WTC11 (cell line): ENCODE measurements around the gene LGALS1. TPM values are rescaled to one million over a fixed set of nuclear protein-coding genes. Genes with fewer than 3 reads are reported as not detected.

Experiments
- ATAC-seq: fragments of 200-7000 bp; cut with Tn5 transposase; 2 replicates; pipeline ENCODE4 v1.10.0; 2021; ENCODE audit warnings: mild to moderate bottlenecking, moderate library complexity
- CTCF ChIA-PET: fragments of 300-600 bp; sonication (Branson Sonifier 250); formaldehyde crosslinking; loops from one replicate; lab custom pipeline; 2021; ENCODE audit warnings: antibody characterized with exemption; lab: Charles Lee
- POLR2A ChIA-PET: fragments of 350-600 bp; sonication (Branson Sonifier 250); formaldehyde crosslinking; loops from one replicate; lab custom pipeline; 2021; ENCODE audit warnings: antibody characterized with exemption; lab: Charles Lee
- DNase-seq: peaks from one replicate; pipeline ENCODE4 v3.0.0; 2021; ENCODE audit warnings: low spot score
- H3K27ac Mint-ChIP-seq: 2 replicates; pipeline ENCODE4 v1.8.0; 2021; ENCODE audit warnings: mixed read lengths
- H3K27me3 Mint-ChIP-seq: 2 replicates; pipeline ENCODE4 v1.8.0; 2021; ENCODE audit warnings: low read depth, mild to moderate bottlenecking, moderate library complexity, mixed read lengths
- H3K36me3 Mint-ChIP-seq: 2 replicates; pipeline ENCODE4 v1.8.0; 2021; ENCODE audit warnings: mixed read lengths
- H3K4me1 Mint-ChIP-seq: 2 replicates; pipeline ENCODE4 v1.8.0; 2022; ENCODE audit warnings: mixed read lengths
- H3K4me3 Mint-ChIP-seq: 2 replicates; pipeline ENCODE4 v1.8.0; 2021; ENCODE audit warnings: mild to moderate bottlenecking, moderate library complexity, mixed read lengths
- H3K9me3 Mint-ChIP-seq: 2 replicates; pipeline ENCODE4 v1.8.0; 2021; ENCODE audit warnings: mixed read lengths
- CBFB ChIP-seq: sonication (generic); formaldehyde crosslinking; IDR thresholded peaks from 2 replicates; pipeline ENCODE4 v1.8.1; 2022; ENCODE audit warnings: mild to moderate bottlenecking, low read depth, missing genetic modification reagents
- CREB1 ChIP-seq: sonication (generic); formaldehyde crosslinking; IDR thresholded peaks from 2 replicates; pipeline ENCODE4 v1.8.0; 2023; ENCODE audit warnings: mild to moderate bottlenecking, missing genetic modification reagents
- ETV6 ChIP-seq: sonication (generic); formaldehyde crosslinking; IDR thresholded peaks from 2 replicates; pipeline ENCODE4 v1.8.1; 2022; ENCODE audit warnings: mild to moderate bottlenecking, missing genetic modification reagents
- FOXJ3 ChIP-seq: sonication (generic); formaldehyde crosslinking; IDR thresholded peaks from 2 replicates; pipeline ENCODE4 v1.9.0; 2021; ENCODE audit warnings: missing genetic modification reagents, mild to moderate bottlenecking, borderline replicate concordance
- FOXP1 ChIP-seq: sonication (generic); formaldehyde crosslinking; IDR thresholded peaks from 2 replicates; pipeline ENCODE4 v1.8.0; 2022; ENCODE audit warnings: missing genetic modification reagents, mild to moderate bottlenecking, moderate library complexity, borderline replicate concordance
- GTF2I ChIP-seq: fragments of 250-450 bp; sonication (Bioruptor Pico); conservative IDR thresholded peaks from 2 replicates; pipeline ENCODE4 v1.4.0; 2021; ENCODE audit warnings: mild to moderate bottlenecking
- IRF2 ChIP-seq: sonication (generic); formaldehyde crosslinking; IDR thresholded peaks from 2 replicates; pipeline ENCODE4 v1.8.0; 2022; ENCODE audit warnings: low read depth, missing genetic modification reagents, borderline replicate concordance
- JUN ChIP-seq: sonication (generic); formaldehyde crosslinking; IDR thresholded peaks from 2 replicates; pipeline ENCODE4 v1.8.0; 2023; ENCODE audit warnings: mild to moderate bottlenecking, missing genetic modification reagents
- KAT7 ChIP-seq: sonication (generic); formaldehyde crosslinking; IDR thresholded peaks from 2 replicates; pipeline ENCODE4 v1.8.1; 2023; ENCODE audit warnings: missing genetic modification reagents, mild to moderate bottlenecking, borderline replicate concordance
- MYBL2 ChIP-seq: sonication (generic); formaldehyde crosslinking; IDR thresholded peaks from 2 replicates; pipeline ENCODE4 v1.8.1; 2023; ENCODE audit warnings: mild to moderate bottlenecking, moderate library complexity, missing genetic modification reagents
- NR1H2 ChIP-seq: sonication (generic); formaldehyde crosslinking; IDR thresholded peaks from 2 replicates; pipeline ENCODE4 v1.9.0; 2021; ENCODE audit warnings: mild to moderate bottlenecking, moderate library complexity, missing genetic modification reagents
- SMAD4 ChIP-seq: sonication (generic); formaldehyde crosslinking; IDR thresholded peaks from 2 replicates; pipeline ENCODE4 v1.8.0; 2022; ENCODE audit warnings: mild to moderate bottlenecking, missing genetic modification reagents
- TP53 ChIP-seq: sonication (generic); formaldehyde crosslinking; IDR thresholded peaks from 2 replicates; pipeline ENCODE4 v1.8.1; 2023; ENCODE audit warnings: mild to moderate bottlenecking, missing genetic modification reagents
- ZNF423 ChIP-seq: fragments of 250-450 bp; sonication (Bioruptor Pico); IDR thresholded peaks from 2 replicates; pipeline ENCODE4 v2.1.2; 2022; ENCODE audit warnings: mild to moderate bottlenecking, moderate library complexity
- ZNF671 ChIP-seq: fragments of 250-450 bp; sonication (Bioruptor Pico); IDR thresholded peaks from 2 replicates; pipeline ENCODE4 v1.8.0; 2021; ENCODE audit warnings: mild to moderate bottlenecking
- total RNA-seq: library from RNA; stranded (reverse); gene quantifications from 3 replicates; pipeline ENCODE4 v1.2.3, GENCODE V29; 2021
- TF ChIP-seq, protein P1 (sequence below): sonication (generic); formaldehyde crosslinking; IDR thresholded peaks from 2 replicates; pipeline ENCODE4 v1.8.1; 2023; ENCODE audit warnings: mild to moderate bottlenecking, missing genetic modification reagents
- TF ChIP-seq, protein P2 (sequence below): fragments of 250-450 bp; sonication (Bioruptor Pico); IDR thresholded peaks from 2 replicates; pipeline ENCODE4 v1.9.0; 2021; ENCODE audit warnings: mild to moderate bottlenecking
- TF ChIP-seq, protein P3 (sequence below): sonication (generic); formaldehyde crosslinking; conservative IDR thresholded peaks from 2 replicates; pipeline ENCODE4 v1.8.1; 2022; ENCODE audit warnings: mild to moderate bottlenecking, missing genetic modification reagents
- TF ChIP-seq, protein P4 (sequence below): sonication (generic); formaldehyde crosslinking; IDR thresholded peaks from 2 replicates; pipeline ENCODE4 v1.8.0; 2022; ENCODE audit warnings: mild to moderate bottlenecking, missing genetic modification reagents
- TF ChIP-seq, protein P5 (sequence below): sonication (generic); formaldehyde crosslinking; IDR thresholded peaks from 2 replicates; pipeline ENCODE4 v1.8.0; 2022; ENCODE audit warnings: mild to moderate bottlenecking, missing genetic modification reagents
- TF ChIP-seq, protein P6 (sequence below): sonication (generic); formaldehyde crosslinking; IDR thresholded peaks from 2 replicates; pipeline ENCODE4 v1.8.1; 2022; ENCODE audit warnings: missing genetic modification reagents, borderline replicate concordance
- TF ChIP-seq, protein P7 (sequence below): sonication (generic); formaldehyde crosslinking; IDR thresholded peaks from 2 replicates; pipeline ENCODE4 v1.8.1; 2022; ENCODE audit warnings: low read depth, missing genetic modification reagents, borderline replicate concordance
- TF ChIP-seq, protein P8 (sequence below): sonication (generic); formaldehyde crosslinking; IDR thresholded peaks from 2 replicates; pipeline ENCODE4 v1.8.1; 2022; ENCODE audit warnings: mild to moderate bottlenecking, missing genetic modification reagents, moderate library complexity, borderline replicate concordance

LGALS1 gene
- total RNA-seq, 1 experiment from 2014 or later = 17.3 TPM

DNA sequence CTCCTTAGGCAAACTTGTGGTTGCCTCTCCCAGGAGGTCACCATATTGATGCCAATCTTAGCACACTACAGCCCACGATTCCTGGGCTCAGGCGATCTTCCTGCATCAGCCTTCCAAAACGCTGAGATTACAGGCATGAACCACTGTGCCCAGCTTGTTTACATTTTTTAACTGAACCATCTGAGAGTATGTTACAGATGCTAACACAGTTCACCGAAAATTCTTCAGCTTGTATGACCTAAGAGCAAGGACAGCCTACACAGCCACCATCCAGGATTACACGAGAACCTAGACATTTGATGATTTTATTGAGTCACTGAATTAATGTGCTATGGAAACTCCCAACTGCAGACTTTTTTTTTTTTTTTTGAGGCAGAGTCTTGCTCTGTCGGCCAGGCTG, 5.8 kb upstream of the LGALS1 start:
- no peaks in the 10 kb centered on the region for H3K9me3 Mint-ChIP-seq
- TF ChIP-seq JUN (CRISPR knock-in tag) = no peak
- no peak for TF ChIP-seq TP53 (CRISPR knock-in tag)
- TF ChIP-seq FOXJ3 (CRISPR knock-in tag) = no peak
- no peak for TF ChIP-seq IRF2 (CRISPR knock-in tag)
- TF ChIP-seq CBFB (CRISPR knock-in tag) = no peak
- TF ChIP-seq MYBL2 (CRISPR knock-in tag) = no peak
- TF ChIP-seq, protein P1, sequence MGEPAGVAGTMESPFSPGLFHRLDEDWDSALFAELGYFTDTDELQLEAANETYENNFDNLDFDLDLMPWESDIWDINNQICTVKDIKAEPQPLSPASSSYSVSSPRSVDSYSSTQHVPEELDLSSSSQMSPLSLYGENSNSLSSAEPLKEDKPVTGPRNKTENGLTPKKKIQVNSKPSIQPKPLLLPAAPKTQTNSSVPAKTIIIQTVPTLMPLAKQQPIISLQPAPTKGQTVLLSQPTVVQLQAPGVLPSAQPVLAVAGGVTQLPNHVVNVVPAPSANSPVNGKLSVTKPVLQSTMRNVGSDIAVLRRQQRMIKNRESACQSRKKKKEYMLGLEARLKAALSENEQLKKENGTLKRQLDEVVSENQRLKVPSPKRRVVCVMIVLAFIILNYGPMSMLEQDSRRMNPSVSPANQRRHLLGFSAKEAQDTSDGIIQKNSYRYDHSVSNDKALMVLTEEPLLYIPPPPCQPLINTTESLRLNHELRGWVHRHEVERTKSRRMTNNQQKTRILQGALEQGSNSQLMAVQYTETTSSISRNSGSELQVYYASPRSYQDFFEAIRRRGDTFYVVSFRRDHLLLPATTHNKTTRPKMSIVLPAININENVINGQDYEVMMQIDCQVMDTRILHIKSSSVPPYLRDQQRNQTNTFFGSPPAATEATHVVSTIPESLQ (CRISPR knock-in tag) = no peak
- TF ChIP-seq, protein P2, sequence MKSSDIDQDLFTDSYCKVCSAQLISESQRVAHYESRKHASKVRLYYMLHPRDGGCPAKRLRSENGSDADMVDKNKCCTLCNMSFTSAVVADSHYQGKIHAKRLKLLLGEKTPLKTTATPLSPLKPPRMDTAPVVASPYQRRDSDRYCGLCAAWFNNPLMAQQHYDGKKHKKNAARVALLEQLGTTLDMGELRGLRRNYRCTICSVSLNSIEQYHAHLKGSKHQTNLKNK (CRISPR knock-in tag) = no peak
- no peak for TF ChIP-seq KAT7 (CRISPR knock-in tag)
- no peak for TF ChIP-seq FOXP1 (CRISPR knock-in tag)
- no peak for TF ChIP-seq CREB1 (CRISPR knock-in tag)
- TF ChIP-seq, protein P3, sequence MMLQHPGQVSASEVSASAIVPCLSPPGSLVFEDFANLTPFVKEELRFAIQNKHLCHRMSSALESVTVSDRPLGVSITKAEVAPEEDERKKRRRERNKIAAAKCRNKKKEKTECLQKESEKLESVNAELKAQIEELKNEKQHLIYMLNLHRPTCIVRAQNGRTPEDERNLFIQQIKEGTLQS = no peak
- no peak for TF ChIP-seq GTF2I
- TF ChIP-seq ZNF423 (CRISPR knock-in tag) = no peak
- no peak for TF ChIP-seq SMAD4 (CRISPR knock-in tag)
- TF ChIP-seq, protein P4, sequence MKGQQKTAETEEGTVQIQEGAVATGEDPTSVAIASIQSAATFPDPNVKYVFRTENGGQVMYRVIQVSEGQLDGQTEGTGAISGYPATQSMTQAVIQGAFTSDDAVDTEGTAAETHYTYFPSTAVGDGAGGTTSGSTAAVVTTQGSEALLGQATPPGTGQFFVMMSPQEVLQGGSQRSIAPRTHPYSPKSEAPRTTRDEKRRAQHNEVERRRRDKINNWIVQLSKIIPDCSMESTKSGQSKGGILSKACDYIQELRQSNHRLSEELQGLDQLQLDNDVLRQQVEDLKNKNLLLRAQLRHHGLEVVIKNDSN (CRISPR knock-in tag) = no peak
- no peak for TF ChIP-seq ETV6 (CRISPR knock-in tag)
- TF ChIP-seq, protein P5, sequence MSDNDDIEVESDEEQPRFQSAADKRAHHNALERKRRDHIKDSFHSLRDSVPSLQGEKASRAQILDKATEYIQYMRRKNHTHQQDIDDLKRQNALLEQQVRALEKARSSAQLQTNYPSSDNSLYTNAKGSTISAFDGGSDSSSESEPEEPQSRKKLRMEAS = no peak
- no peak for ATAC-seq
- CTCF ChIA-PET = interaction anchor here (0.7 to 1.1 kb wide), 2 partner anchors 26 to 46 kb away, joined by 3 to 4 read pairs; no protein-coding TSS in a partner anchor
- no peak for DNase-seq
- H3K4me3 Mint-ChIP-seq = no peak overlapping the region
- H3K27ac Mint-ChIP-seq = no peak overlapping the region
- H3K4me1 Mint-ChIP-seq = peaks cover 6% of the 10 kb centered on the region
- peaks cover 14% of the 10 kb centered on the region; the same call in 1 of the 2 replicates for H3K36me3 Mint-ChIP-seq
- POLR2A ChIA-PET = interaction anchor here (0.8 kb wide), 1 partner anchor 13 kb away, joined by 3 read pairs; no protein-coding TSS in a partner anchor
- H3K27me3 Mint-ChIP-seq = peaks cover 4% of the 10 kb centered on the region

DNA sequence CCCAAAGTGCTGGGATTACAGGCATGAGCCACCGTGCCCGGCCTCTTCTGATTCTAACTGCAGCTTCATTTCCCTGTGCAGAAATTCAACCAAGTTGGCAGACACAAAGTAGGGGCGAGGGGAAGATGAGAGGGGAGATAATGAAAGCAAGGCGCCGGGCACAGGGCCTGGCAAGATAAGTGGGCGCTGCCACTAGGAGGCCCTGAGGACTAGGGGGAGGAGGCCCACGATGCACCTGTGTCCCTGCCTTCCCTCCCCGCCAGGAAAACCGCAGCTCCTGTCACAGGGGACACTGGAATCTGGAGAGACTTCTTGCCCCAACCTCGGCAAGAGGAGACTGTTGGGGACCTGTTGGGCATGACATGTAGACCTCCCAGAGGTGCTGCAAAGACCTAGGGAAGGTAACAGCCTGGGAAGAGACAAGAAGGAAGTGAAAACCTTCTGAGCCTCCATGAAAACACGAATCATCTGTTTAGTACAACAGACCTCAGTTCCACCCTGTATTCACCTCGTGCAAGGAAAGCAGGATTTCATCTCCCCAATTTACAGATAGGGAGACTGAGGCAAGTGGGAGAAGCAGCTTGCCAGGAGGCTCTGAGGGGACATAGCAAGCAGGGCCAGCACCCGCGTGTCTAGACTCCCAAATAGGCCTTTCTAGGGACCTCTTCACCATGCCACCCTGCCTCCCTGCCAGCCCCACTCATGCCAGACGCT, 3.1 kb upstream of the LGALS1 start:
- Mint-ChIP-seq H3K27me3 (peaks cover 14% of the 10 kb centered on the region), H3K4me1 (peaks cover 15% of the 10 kb centered on the region), H3K27ac (no peak overlapping the region), H3K4me3 (no peak overlapping the region), H3K36me3 (no peaks in the 10 kb centered on the region), H3K9me3 (no peaks in the 10 kb centered on the region)
- ATAC-seq (no peak), DNase-seq (no peak)
- CTCF ChIA-PET = interaction anchor here (0.6 to 3.0 kb wide), 8 partner anchors 9 to 134 kb away, joined by 3 to 23 read pairs (median 4); partner anchors contain the start of gene PDXP
- TF ChIP-seq ZNF671 (no peak), NR1H2 (CRISPR knock-in tag) (no peak), FOXJ3 (CRISPR knock-in tag) (no peak)
- TF ChIP-seq, protein P6, sequence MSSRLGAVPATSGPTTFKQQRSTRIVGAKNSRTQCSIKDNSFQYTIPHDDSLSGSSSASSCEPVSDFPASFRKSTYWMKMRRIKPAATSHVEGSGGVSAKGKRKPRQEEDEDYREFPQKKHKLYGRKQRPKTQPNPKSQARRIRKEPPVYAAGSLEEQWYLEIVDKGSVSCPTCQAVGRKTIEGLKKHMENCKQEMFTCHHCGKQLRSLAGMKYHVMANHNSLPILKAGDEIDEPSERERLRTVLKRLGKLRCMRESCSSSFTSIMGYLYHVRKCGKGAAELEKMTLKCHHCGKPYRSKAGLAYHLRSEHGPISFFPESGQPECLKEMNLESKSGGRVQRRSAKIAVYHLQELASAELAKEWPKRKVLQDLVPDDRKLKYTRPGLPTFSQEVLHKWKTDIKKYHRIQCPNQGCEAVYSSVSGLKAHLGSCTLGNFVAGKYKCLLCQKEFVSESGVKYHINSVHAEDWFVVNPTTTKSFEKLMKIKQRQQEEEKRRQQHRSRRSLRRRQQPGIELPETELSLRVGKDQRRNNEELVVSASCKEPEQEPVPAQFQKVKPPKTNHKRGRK = no peak
- TF ChIP-seq, protein P7, sequence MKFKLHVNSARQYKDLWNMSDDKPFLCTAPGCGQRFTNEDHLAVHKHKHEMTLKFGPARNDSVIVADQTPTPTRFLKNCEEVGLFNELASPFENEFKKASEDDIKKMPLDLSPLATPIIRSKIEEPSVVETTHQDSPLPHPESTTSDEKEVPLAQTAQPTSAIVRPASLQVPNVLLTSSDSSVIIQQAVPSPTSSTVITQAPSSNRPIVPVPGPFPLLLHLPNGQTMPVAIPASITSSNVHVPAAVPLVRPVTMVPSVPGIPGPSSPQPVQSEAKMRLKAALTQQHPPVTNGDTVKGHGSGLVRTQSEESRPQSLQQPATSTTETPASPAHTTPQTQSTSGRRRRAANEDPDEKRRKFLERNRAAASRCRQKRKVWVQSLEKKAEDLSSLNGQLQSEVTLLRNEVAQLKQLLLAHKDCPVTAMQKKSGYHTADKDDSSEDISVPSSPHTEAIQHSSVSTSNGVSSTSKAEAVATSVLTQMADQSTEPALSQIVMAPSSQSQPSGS (CRISPR knock-in tag) = no peak
- TF ChIP-seq, protein P8, sequence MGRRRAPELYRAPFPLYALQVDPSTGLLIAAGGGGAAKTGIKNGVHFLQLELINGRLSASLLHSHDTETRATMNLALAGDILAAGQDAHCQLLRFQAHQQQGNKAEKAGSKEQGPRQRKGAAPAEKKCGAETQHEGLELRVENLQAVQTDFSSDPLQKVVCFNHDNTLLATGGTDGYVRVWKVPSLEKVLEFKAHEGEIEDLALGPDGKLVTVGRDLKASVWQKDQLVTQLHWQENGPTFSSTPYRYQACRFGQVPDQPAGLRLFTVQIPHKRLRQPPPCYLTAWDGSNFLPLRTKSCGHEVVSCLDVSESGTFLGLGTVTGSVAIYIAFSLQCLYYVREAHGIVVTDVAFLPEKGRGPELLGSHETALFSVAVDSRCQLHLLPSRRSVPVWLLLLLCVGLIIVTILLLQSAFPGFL (CRISPR knock-in tag) = no peak
- POLR2A ChIA-PET = no interaction called here
